H9 (cell line): ENCODE measurements around the gene TMEM209. TPM values are rescaled to one million over a fixed set of nuclear protein-coding genes. Genes with fewer than 3 reads are reported as not detected.

Experiments used
- DNase-seq: peaks from one replicate; pipeline ENCODE4 v3.0.0-alpha.2; 2017
- H2AFZ ChIP-seq: one replicate; pipeline ENCODE4 v1.6.1; 2013; ENCODE audit warnings: mild to moderate bottlenecking, low read length, control low read depth, moderate library complexity
- H2AK5ac ChIP-seq: 2 replicates; pipeline ENCODE4 v1.6.1; 2013; ENCODE audit warnings: low read length, control low read depth, mixed read lengths; ENCODE audit not compliant: insufficient read length
- H2BK120ac ChIP-seq: one replicate; pipeline ENCODE4 v1.6.1; 2013; ENCODE audit warnings: low read depth, mild to moderate bottlenecking, low read length, control low read depth, inconsistent platforms; ENCODE audit not compliant: poor library complexity, severe bottlenecking
- H2BK12ac ChIP-seq: 2 replicates; pipeline ENCODE4 v1.6.1; 2013; ENCODE audit warnings: low read length, control low read depth, mixed read lengths, low read depth; ENCODE audit not compliant: insufficient read length
- H2BK15ac ChIP-seq: 2 replicates; pipeline ENCODE4 v1.6.1; 2013; ENCODE audit warnings: low read depth, low read length, control low read depth
- H2BK20ac ChIP-seq: one replicate; pipeline ENCODE4 v1.6.1; 2013; ENCODE audit warnings: low read depth, mild to moderate bottlenecking, low read length, control low read depth, inconsistent platforms; ENCODE audit not compliant: poor library complexity, severe bottlenecking
- H2BK5ac ChIP-seq: 2 replicates; pipeline ENCODE4 v1.6.1; 2013; ENCODE audit warnings: low read length, control low read depth, mixed read lengths; ENCODE audit not compliant: insufficient read length
- H3K14ac ChIP-seq: 2 replicates; pipeline ENCODE4 v1.6.1; 2013; ENCODE audit warnings: low read length, control low read depth; ENCODE audit not compliant: insufficient read depth
- H3K18ac ChIP-seq: 2 replicates; pipeline ENCODE4 v1.6.1; 2013; ENCODE audit warnings: low read depth, mild to moderate bottlenecking, mixed read lengths, low read length, control low read depth; ENCODE audit not compliant: insufficient read length
- H3K23ac ChIP-seq: 2 replicates; pipeline ENCODE4 v1.6.1; 2013; ENCODE audit warnings: low read length, control low read depth, mixed read lengths, low read depth; ENCODE audit not compliant: insufficient read length
- H3K23me2 ChIP-seq: 2 replicates; pipeline ENCODE4 v1.6.1; 2013; ENCODE audit warnings: low read depth, mild to moderate bottlenecking, mixed read lengths, low read length, control low read depth; ENCODE audit not compliant: insufficient read length, poor library complexity, severe bottlenecking
- H3K27ac ChIP-seq: 2 replicates; pipeline ENCODE4 v1.5.1; 2013; ENCODE audit warnings: low read length, control low read depth, mixed read lengths, low read depth; ENCODE audit not compliant: insufficient read length
- H3K27me3 ChIP-seq: 2 replicates; pipeline ENCODE4 v1.6.1; 2013; ENCODE audit warnings: low read length, control low read depth, inconsistent platforms; ENCODE audit not compliant: insufficient read depth
- H3K4ac ChIP-seq: 2 replicates; pipeline ENCODE4 v1.6.1; 2013; ENCODE audit warnings: low read depth, mild to moderate bottlenecking, control low read depth, inconsistent platforms, low read length, moderate library complexity
- H3K4me1 ChIP-seq: 2 replicates; pipeline ENCODE4 v1.6.1; 2013; ENCODE audit warnings: low read length, control low read depth, inconsistent platforms; ENCODE audit not compliant: insufficient read depth
- H3K4me2 ChIP-seq: 2 replicates; pipeline ENCODE4 v1.6.1; 2013; ENCODE audit warnings: low read length, control low read depth, mixed read lengths; ENCODE audit not compliant: insufficient read length, insufficient read depth
- H3K56ac ChIP-seq: 2 replicates; pipeline ENCODE4 v1.6.1; 2013; ENCODE audit warnings: low read depth, mild to moderate bottlenecking, mixed read lengths, low read length, control low read depth; ENCODE audit not compliant: insufficient read length
- H3K79me1 ChIP-seq: 2 replicates; pipeline ENCODE4 v1.6.1; 2013; ENCODE audit warnings: low read depth, mild to moderate bottlenecking, moderate library complexity, low read length, control low read depth, inconsistent platforms; ENCODE audit not compliant: insufficient read depth, poor library complexity, severe bottlenecking
- H3K79me2 ChIP-seq: 2 replicates; pipeline ENCODE4 v1.6.1; 2013; ENCODE audit warnings: low read length, control low read depth, inconsistent platforms; ENCODE audit not compliant: insufficient read depth
- H3K9ac ChIP-seq: 2 replicates; pipeline ENCODE4 v1.6.1; 2013; ENCODE audit warnings: low read length, control low read depth, mixed read lengths; ENCODE audit not compliant: insufficient read length; ENCODE audit errors: extremely low read depth
- H3K9me3 ChIP-seq: one replicate; pipeline ENCODE4 v1.6.1; 2013; ENCODE audit warnings: low read depth, low read length, inconsistent platforms; ENCODE audit not compliant: control insufficient read depth
- H3T11ph ChIP-seq: one replicate; pipeline ENCODE4 v1.6.1; 2013; ENCODE audit warnings: mild to moderate bottlenecking, low read length, control low read depth, inconsistent platforms
- H4K20me1 ChIP-seq: one replicate; pipeline ENCODE4 v1.6.1; 2013; ENCODE audit not compliant: control insufficient read depth, insufficient read length, insufficient read depth
- H4K5ac ChIP-seq: 2 replicates; pipeline ENCODE4 v1.6.1; 2013; ENCODE audit warnings: low read depth, mild to moderate bottlenecking, mixed read lengths, low read length, control low read depth; ENCODE audit not compliant: insufficient read length
- H4K8ac ChIP-seq: replicated peaks from 2 replicates; pipeline ENCODE4 v1.6.1; 2013; ENCODE audit warnings: low read length, control low read depth, mixed read lengths, low read depth; ENCODE audit not compliant: insufficient read length
- H4K91ac ChIP-seq: 2 replicates; pipeline ENCODE4 v1.6.1; 2013; ENCODE audit warnings: low read depth, mild to moderate bottlenecking, moderate library complexity, mixed read lengths, low read length, control low read depth; ENCODE audit not compliant: insufficient read length
- H3K27ac Mint-ChIP-seq, 3 experiments: 2 replicates in 2 of 3; 3 replicates in 1 of 3; pipeline ENCODE4 v1.8.0; 2020 to 2021; ENCODE audit warnings: mixed read lengths in 3 of 3, mild to moderate bottlenecking in 1 of 3, moderate library complexity in 1 of 3
- H3K27me3 Mint-ChIP-seq: 2 replicates; pipeline ENCODE4 v1.8.0; 2021; ENCODE audit warnings: low read depth, mild to moderate bottlenecking, moderate library complexity, mixed read lengths
- H3K36me3 Mint-ChIP-seq, 3 experiments: 2 replicates in 2 of 3; 3 replicates in 1 of 3; pipeline ENCODE4 v1.8.0; 2020 to 2021; ENCODE audit warnings: low read depth in 3 of 3, mixed read lengths in 3 of 3; ENCODE audit not compliant: insufficient read depth in 1 of 3
- H3K4me1 Mint-ChIP-seq, 2 experiments: 2 replicates each; pipeline ENCODE4 v1.8.0; 2020; ENCODE audit warnings: mixed read lengths in 2 of 2
- H3K4me3 Mint-ChIP-seq, 2 experiments: 2 replicates in 1 of 2; 3 replicates in 1 of 2; pipeline ENCODE4 v1.8.0; 2020 to 2021; ENCODE audit warnings: mild to moderate bottlenecking in 2 of 2, mixed read lengths in 2 of 2, moderate library complexity in 1 of 2
- H3K9me3 Mint-ChIP-seq, 2 experiments: 2 replicates in 1 of 2; 3 replicates in 1 of 2; pipeline ENCODE4 v1.8.0; 2020; ENCODE audit warnings: mild to moderate bottlenecking in 2 of 2, mixed read lengths in 2 of 2, moderate library complexity in 1 of 2
- WGBS: extraction: QIAGEN DNeasy Blood & Tissue Kit; methylation state at CpG from one replicate; pipeline ENCODE4 v1.1.7; 2013; ENCODE audit warnings: missing lambda C conversion rate, low lambda C conversion rate, mixed read lengths; ENCODE audit not compliant: insufficient read length; ENCODE audit errors: extremely low coverage; 5-methylcytosine and 5-hydroxymethylcytosine counted together
- total RNA-seq: library from RNA; stranded (reverse); gene quantifications from 2 replicates; pipeline ENCODE4 v1.2.1, GENCODE V29; 2021
- TF ChIP-seq, protein P1 (sequence below): fragments of 200-600 bp; sonication (generic); conservative IDR thresholded peaks from 3 replicates; pipeline ENCODE4 v1.8.0; 2021; ENCODE audit warnings: antibody characterized with exemption, mild to moderate bottlenecking

Gene TMEM209
- total RNA-seq, 1 experiment from 2014 or later: 30.8 TPM

DNA sequence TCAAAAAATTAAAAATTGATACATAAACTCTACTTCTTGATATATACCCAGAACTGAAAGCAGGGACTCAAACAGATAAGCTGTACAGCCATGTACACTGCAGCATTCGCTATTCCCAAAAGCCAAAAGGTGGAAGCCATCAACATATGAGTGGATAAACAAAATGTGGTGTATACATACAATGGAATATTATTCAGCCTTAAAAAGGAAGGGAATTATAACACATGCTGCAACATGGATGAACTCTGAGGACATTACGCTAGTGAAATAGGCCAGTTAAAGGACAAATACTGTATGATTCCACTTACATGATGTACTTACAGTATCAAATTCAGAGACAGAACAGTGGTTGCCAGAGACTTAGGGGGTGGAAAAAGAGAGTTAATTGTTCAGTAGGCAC is 8.1 kb downstream of the TMEM209 start:
- Histone ChIP-seq H4K91ac (no peak overlapping the region), H3K27me3 (no peaks in the 10 kb centered on the region), H2BK12ac (no peak overlapping the region), H3K9ac (no peak overlapping the region), H4K5ac (no peak overlapping the region), H4K20me1 (no peaks in the 10 kb centered on the region), H3K14ac (no peak overlapping the region), H3K27ac (no peak overlapping the region), H3K23me2 (no peaks in the 10 kb centered on the region), H3K56ac (no peak overlapping the region), H2BK20ac (no peak overlapping the region), H3K79me2 (no peaks in the 10 kb centered on the region), H2BK15ac (no peak overlapping the region), H3K79me1 (no peaks in the 10 kb centered on the region), H3K4me1 (no peaks in the 10 kb centered on the region), H2AFZ (no peak overlapping the region), H3T11ph (no peak overlapping the region), H2AK5ac (no peak overlapping the region), H3K23ac (no peak overlapping the region), H3K4ac (no peak overlapping the region), H4K8ac (no peak overlapping the region), H3K4me2 (no peak overlapping the region), H3K9me3 (no peaks in the 10 kb centered on the region), H3K18ac (no peak overlapping the region), H2BK120ac (no peak overlapping the region), H2BK5ac (no peak overlapping the region)
- peaks cover 32 to 79% (median 67%) of the 10 kb centered on the region in 3 experiments for H3K36me3 Mint-ChIP-seq
- DNase-seq: no peak
- no peak overlapping the region for H3K27ac Mint-ChIP-seq
- no CpG with 5 or more reads among the region's 2 CpGs for WGBS
- H3K4me3 Mint-ChIP-seq: no peak overlapping the region
- no peaks in the 10 kb centered on the region for H3K4me1 Mint-ChIP-seq
- TF ChIP-seq, protein P1, sequence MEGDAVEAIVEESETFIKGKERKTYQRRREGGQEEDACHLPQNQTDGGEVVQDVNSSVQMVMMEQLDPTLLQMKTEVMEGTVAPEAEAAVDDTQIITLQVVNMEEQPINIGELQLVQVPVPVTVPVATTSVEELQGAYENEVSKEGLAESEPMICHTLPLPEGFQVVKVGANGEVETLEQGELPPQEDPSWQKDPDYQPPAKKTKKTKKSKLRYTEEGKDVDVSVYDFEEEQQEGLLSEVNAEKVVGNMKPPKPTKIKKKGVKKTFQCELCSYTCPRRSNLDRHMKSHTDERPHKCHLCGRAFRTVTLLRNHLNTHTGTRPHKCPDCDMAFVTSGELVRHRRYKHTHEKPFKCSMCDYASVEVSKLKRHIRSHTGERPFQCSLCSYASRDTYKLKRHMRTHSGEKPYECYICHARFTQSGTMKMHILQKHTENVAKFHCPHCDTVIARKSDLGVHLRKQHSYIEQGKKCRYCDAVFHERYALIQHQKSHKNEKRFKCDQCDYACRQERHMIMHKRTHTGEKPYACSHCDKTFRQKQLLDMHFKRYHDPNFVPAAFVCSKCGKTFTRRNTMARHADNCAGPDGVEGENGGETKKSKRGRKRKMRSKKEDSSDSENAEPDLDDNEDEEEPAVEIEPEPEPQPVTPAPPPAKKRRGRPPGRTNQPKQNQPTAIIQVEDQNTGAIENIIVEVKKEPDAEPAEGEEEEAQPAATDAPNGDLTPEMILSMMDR: no peak
- no peaks in the 10 kb centered on the region; a peak in 1 of 5 replicates for H3K9me3 Mint-ChIP-seq
- no peaks in the 10 kb centered on the region for H3K27me3 Mint-ChIP-seq
